ENCODE data around the gene TIAM2.

The TIAM2 gene

DNA sequence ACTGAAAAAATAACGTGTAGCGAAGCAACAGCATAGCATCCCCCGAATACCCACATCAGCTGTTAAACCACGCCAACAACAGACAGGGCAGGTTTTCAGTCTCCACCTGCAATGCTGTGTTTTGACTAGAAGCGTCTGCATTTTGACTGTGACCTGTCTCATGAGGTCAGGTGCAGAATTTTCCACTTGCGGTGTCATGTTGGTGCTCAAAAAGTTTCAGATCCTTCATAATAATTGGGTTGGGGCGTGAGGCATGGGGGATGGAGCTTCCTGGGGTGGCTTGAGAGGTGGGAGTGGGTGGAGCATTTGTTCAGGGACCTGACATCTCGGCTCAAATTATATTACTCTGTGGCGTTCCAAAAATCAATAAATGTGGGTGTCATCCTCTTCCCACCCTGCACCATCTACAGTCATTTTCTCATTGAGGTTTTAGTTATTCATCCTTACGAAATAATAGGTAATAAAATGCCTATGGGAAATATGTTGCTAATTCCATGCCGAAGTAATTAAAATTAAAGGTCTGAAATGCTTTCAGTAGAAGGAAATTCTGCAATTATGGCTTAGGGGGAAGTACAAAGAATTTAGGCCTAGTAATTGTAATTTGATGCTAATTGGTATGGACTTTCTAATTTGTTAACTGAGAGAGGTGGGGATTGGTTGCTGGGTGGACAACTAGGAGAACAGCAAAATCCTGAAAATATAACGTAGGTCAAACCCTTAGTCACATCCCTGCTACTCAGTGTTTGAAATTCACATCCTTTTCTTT is 81.0 kb downstream of the TIAM2 start:
- Mint-ChIP-seq H3K9me3 (no peaks in the 10 kb centered on the region), H3K27me3 (peaks cover 0 to 10% of the 10 kb centered on the region in 2 donors), H3K36me3 (no peaks in the 10 kb centered on the region), H3K4me1 (peaks cover 4 to 7% of the 10 kb centered on the region in 2 donors), H3K27ac (no peak overlapping the region), H3K4me3 (no peak overlapping the region)
- no peak for DNase-seq
- peak; percentile 34 to 38 for ATAC-seq (replicated peaks)

GRCh38 chr6:155077331-155077730 is 82.2 kb downstream of the TIAM2 start:
- no peak overlapping the region for H3K4me3 Mint-ChIP-seq
- peaks cover 4 to 7% of the 10 kb centered on the region in 2 donors for H3K4me1 Mint-ChIP-seq
- H3K27me3 Mint-ChIP-seq, result peaks cover 0 to 4% of the 10 kb centered on the region in 2 donors
- no peaks in the 10 kb centered on the region for H3K36me3 Mint-ChIP-seq
- no peaks in the 10 kb centered on the region for H3K9me3 Mint-ChIP-seq
- H3K27ac Mint-ChIP-seq, result no peak overlapping the region
- DNase-seq (no peak), ATAC-seq (replicated peaks) (no peak)

DNA sequence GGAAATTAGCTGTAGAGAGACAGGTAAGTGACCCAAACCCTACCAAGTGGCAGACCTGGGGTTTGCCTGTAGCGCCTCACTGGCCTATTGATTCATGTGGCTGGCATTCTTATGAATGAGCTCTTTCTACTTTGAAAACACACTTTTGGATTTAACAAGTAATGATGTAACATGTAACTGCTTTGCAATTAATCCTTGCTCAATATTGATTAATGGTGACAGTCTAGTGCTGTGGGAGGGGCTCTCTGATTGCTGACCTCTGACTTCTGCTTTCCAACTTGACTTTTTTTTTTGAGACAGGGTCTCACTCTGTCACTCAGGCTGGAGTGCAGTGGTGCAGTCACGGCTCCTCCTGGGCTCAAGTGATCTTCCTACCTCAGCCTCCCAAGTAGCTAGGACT is 82.7 kb downstream of the TIAM2 start:
- Mint-ChIP-seq H3K27me3 (no peaks in the 10 kb centered on the region), H3K27ac (no peak overlapping the region), H3K4me1 (peaks cover 4 to 7% of the 10 kb centered on the region in 2 donors), H3K9me3 (no peaks in the 10 kb centered on the region), H3K4me3 (no peak overlapping the region), H3K36me3 (no peaks in the 10 kb centered on the region)
- DNase-seq (no peak), ATAC-seq (replicated peaks) (no peak)

DNA sequence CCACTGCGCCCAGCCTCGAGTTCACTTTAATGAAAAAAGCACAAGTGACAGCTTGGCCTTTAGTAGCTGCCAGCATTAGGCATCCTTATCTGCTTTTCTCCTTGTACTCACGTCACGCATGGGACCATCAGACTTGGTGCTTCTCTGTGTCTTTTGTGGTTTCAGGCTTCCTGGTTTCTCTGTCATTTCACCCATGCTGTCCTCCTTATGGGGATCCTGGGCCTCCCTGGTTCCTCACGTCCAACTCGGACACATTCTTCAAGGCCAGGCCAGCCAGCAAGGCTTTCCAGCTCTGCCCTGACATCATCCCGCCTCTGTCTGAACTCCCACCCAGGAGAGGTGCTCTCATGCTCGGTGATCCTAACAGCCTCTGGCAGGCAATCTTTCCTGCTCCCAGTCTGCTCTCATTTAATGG is 83.2 kb downstream of the TIAM2 start:
- ATAC-seq (replicated peaks) (no peak), DNase-seq (no peak)
- Mint-ChIP-seq H3K4me3 (no peak overlapping the region), H3K4me1 (peaks cover 4 to 7% of the 10 kb centered on the region in 2 donors), H3K27ac (peak overlapping the region; percentile 33), H3K27me3 (no peaks in the 10 kb centered on the region), H3K9me3 (no peaks in the 10 kb centered on the region), H3K36me3 (no peaks in the 10 kb centered on the region)

DNA sequence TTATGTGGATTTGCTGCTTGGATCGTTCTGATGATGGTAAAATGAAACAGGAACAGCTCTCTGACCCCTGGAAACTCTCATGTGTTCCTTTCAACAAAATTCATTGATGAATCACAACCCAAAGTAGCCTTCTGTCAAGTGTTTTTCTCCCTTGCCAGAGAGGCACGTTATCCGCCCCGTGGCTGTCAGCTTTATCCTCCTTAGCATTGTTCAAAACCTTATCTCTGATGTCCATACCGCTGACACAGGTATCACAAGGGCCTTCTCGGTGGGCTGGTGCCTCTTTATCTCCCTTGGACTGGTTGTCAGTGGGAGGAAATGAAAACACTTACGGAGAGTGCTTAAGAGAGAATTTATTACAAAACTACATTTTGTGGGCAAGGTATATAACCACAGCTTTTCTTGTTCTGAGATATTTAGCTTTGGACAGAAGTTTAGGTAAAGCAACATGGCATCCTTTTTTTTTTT is 84.9 kb downstream of the TIAM2 start:
- Mint-ChIP-seq H3K36me3 (no peaks in the 10 kb centered on the region), H3K27ac (peak overlapping the region; percentile 79), H3K4me3 (peak overlapping the region in 1 of 2 donors; percentile 18), H3K9me3 (no peaks in the 10 kb centered on the region), H3K4me1 (peaks cover 4 to 7% of the 10 kb centered on the region in 2 donors), H3K27me3 (no peaks in the 10 kb centered on the region)
- DNase-seq (peak; percentile 7), ATAC-seq (replicated peaks) (peak; percentile 68 to 79)

- Mint-ChIP-seq H3K27me3 (no peaks in the 10 kb centered on the region), H3K4me3 (no peak overlapping the region), H3K27ac (no peak overlapping the region), H3K4me1 (peaks cover 4 to 7% of the 10 kb centered on the region in 2 donors), H3K36me3 (no peaks in the 10 kb centered on the region), H3K9me3 (no peaks in the 10 kb centered on the region)
- DNase-seq, result no peak
- ATAC-seq (replicated peaks), result no peak
Observed at GRCh38 chr6:155080881-155081845, 86.0 kb downstream of the TIAM2 start.

DNA sequence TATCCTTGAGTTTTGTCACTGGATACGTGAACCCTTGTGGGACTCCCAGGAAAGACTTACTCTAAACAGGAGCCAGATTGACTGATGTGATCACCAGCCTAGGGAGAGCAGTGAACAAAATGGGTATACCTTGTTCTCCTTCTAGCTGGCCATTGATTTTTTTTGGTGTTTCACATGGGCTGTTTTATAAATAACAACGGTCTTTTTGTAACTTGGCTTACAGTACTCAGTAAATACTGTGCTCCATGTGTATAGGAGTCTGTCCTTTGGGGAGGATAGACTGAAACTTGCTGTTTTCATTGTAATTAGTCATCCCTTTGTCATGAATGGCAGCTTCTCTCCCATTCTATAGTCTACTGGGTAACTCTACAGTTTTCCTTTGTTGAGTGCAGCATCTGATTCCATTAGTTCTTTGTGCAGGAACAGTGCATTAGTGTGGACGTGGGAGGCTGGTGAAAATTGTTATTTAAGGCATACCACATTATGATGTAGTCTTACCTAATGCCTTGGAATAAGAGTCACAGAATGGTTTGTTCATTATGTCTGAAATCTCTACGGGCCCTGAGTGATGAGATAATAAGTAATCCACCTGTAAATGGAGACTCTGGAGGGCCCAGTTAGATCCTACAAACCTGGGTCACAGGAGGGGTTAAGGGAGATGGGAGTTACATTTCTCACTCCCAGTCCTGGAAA is 89.5 kb downstream of the TIAM2 start:
- no peaks in the 10 kb centered on the region for H3K36me3 Mint-ChIP-seq
- peaks cover 3 to 7% of the 10 kb centered on the region in 2 donors for H3K4me1 Mint-ChIP-seq
- no peaks in the 10 kb centered on the region for H3K27me3 Mint-ChIP-seq
- no peaks in the 10 kb centered on the region for H3K9me3 Mint-ChIP-seq
- no peak for ATAC-seq (replicated peaks)
- no peak for DNase-seq
- no peak overlapping the region for H3K27ac Mint-ChIP-seq
- no peak overlapping the region for H3K4me3 Mint-ChIP-seq

DNA sequence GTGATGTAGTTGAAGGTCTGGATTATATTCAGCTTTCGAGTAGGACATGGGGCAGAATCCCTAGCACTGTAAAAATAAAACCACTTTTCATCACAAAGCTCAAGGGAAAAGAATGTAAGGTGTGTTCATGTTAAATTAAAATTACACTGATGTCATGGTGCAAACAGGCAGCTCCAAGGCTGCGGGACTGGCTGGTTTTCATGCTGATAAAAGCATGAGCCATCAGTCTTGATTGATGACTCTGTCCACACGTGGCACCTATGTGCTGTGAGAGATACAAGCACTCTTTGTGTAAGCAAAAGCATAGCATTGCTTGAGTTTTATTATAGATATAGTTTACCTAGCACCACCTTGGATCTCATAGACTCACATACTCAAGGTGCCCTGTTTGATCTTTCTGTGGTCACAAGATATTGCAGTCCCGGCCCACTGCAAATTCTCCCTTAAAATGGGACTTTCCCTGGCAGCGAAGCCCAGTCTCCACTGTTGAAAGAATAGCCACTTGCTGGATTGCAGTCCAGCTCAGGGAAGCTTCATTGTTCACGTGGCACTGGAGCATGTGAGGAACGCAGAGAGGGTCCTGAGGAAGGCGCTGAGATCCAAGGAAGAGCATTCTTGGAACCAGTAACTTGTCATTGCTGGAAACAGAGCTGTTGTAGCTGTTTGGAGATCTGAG is 90.6 kb downstream of the TIAM2 start:
- H3K4me1 Mint-ChIP-seq, result no peaks in the 10 kb centered on the region
- no peak overlapping the region for H3K27ac Mint-ChIP-seq
- no peak overlapping the region for H3K4me3 Mint-ChIP-seq
- H3K27me3 Mint-ChIP-seq, result no peaks in the 10 kb centered on the region
- H3K9me3 Mint-ChIP-seq, result no peaks in the 10 kb centered on the region
- ATAC-seq (replicated peaks) (no peak), DNase-seq (no peak)
- H3K36me3 Mint-ChIP-seq, result no peaks in the 10 kb centered on the region

- Mint-ChIP-seq H3K36me3 (no peaks in the 10 kb centered on the region), H3K9me3 (no peaks in the 10 kb centered on the region), H3K27me3 (no peaks in the 10 kb centered on the region), H3K27ac (no peak overlapping the region), H3K4me3 (no peak overlapping the region), H3K4me1 (no peaks in the 10 kb centered on the region)
- DNase-seq, result no peak
- no peak for ATAC-seq (replicated peaks)
Observed at GRCh38 chr6:155088856-155089255, 93.7 kb downstream of the TIAM2 start.

DNA sequence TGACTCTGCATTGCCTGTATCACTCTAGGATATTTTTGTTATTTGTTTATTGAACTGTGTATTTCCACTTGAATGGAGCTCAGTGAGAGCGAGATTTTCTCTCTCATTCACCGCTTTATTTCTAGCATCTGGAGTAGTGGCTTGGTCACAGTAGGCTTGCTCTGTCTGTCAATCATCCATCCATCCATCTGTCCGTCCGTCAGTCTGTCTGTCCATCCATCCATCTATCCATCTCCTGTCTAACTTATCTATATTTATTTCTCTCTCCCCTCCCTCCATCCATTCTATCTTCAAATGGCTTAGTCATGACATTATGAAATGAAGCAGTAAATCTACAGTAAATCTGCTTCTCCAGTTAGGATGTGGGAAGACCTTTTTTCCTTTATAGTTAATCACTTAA is 94.6 kb downstream of the TIAM2 start:
- H3K27me3 Mint-ChIP-seq, result no peaks in the 10 kb centered on the region
- H3K36me3 Mint-ChIP-seq, result no peaks in the 10 kb centered on the region
- no peak overlapping the region for H3K27ac Mint-ChIP-seq
- DNase-seq (no peak), ATAC-seq (replicated peaks) (no peak)
- no peaks in the 10 kb centered on the region for H3K4me1 Mint-ChIP-seq
- H3K4me3 Mint-ChIP-seq, result no peak overlapping the region
- no peaks in the 10 kb centered on the region for H3K9me3 Mint-ChIP-seq

GRCh38 chr6:155090166-155090565 is 95.1 kb downstream of the TIAM2 start:
- DNase-seq, result no peak
- Mint-ChIP-seq H3K27me3 (no peaks in the 10 kb centered on the region), H3K36me3 (no peaks in the 10 kb centered on the region), H3K4me1 (no peaks in the 10 kb centered on the region), H3K4me3 (no peak overlapping the region), H3K27ac (no peak overlapping the region), H3K9me3 (no peaks in the 10 kb centered on the region)
- ATAC-seq (replicated peaks), result no peak

- H3K36me3 Mint-ChIP-seq, result peaks cover 0 to under 1% of the 10 kb centered on the region in 2 donors
- ATAC-seq (replicated peaks) (no peak), DNase-seq (no peak)
- no peak overlapping the region for H3K4me3 Mint-ChIP-seq
- no peaks in the 10 kb centered on the region for H3K4me1 Mint-ChIP-seq
- H3K27me3 Mint-ChIP-seq, result no peaks in the 10 kb centered on the region
- no peak overlapping the region for H3K27ac Mint-ChIP-seq
- peaks cover 0 to under 1% of the 10 kb centered on the region in 2 donors for H3K9me3 Mint-ChIP-seq
Observed at GRCh38 chr6:155091756-155092155, 96.6 kb downstream of the TIAM2 start.

- H3K27ac Mint-ChIP-seq, result no peak overlapping the region
- H3K27me3 Mint-ChIP-seq, result no peaks in the 10 kb centered on the region
- peaks cover 1 to 4% of the 10 kb centered on the region in 2 donors for H3K36me3 Mint-ChIP-seq
- no peaks in the 10 kb centered on the region for H3K4me1 Mint-ChIP-seq
- no peak overlapping the region for H3K4me3 Mint-ChIP-seq
- H3K9me3 Mint-ChIP-seq, result peaks cover 5 to 10% of the 10 kb centered on the region in 2 donors
- no peak for DNase-seq
- no peak for ATAC-seq (replicated peaks)
Observed at GRCh38 chr6:155093430-155093829, 98.3 kb downstream of the TIAM2 start.

DNA sequence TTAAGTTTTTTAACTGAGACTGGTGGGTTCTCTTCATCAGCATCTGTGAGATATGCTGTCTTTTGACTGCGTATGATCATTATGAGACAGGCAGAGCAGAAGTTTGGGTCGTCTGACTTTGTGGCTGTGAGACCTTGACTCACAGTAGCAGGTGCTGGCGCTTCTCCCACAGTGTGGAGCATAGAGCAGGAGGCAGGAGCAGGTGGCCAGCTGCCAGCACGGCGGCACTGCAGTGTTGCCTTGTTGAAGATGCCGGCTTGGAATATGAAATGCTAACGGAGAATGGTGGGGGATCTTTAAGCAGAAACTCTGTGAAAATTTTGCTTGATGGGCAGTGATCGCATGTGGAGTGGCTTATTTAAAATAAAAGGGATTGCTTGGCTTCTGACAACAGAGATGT is 105.0 kb downstream of the TIAM2 start:
- H3K27me3 Mint-ChIP-seq, result no peaks in the 10 kb centered on the region

More for the DNA sequence above, 105.0 kb downstream of the TIAM2 start:
- no peak for ATAC-seq (replicated peaks)
- H3K36me3 Mint-ChIP-seq, result peaks cover 1 to 4% of the 10 kb centered on the region in 2 donors
- no peak overlapping the region for H3K27ac Mint-ChIP-seq
- no peak for DNase-seq
- peaks cover 4 to 6% of the 10 kb centered on the region in 2 donors for H3K4me1 Mint-ChIP-seq
- no peak overlapping the region for H3K4me3 Mint-ChIP-seq
- H3K9me3 Mint-ChIP-seq, result peaks cover 5 to 10% of the 10 kb centered on the region in 2 donors
